ENCODE data around the gene CCM2L. TPM values are rescaled to one million over a fixed set of nuclear protein-coding genes. Genes with fewer than 3 reads are reported as not detected.

CCM2L gene
- total and polyA plus RNA-seq, 2 donors (not counting 3 experiments of a cell fraction or from before 2014, with no cell fraction given), result 10.8 to 13.4 TPM

GRCh38 chr20:32067234-32067821 lies 57.1 kb downstream of the CCM2L start:
- H3K9me1 ChIP-seq (replicated peaks; ENCODE audit: control insufficient read depth, extremely low read depth, insufficient read depth, low read length), result no peaks in the 10 kb centered on the region
- no peaks in the 10 kb centered on the region for H3K36me3 ChIP-seq (ENCODE audit: control insufficient read depth in 2 of 2, extremely low read depth in 1 of 2, insufficient read depth in 2 of 2, low read length in 2 of 2)
- H2AFZ ChIP-seq (ENCODE audit: low read depth, low read length), result no peak overlapping the region
- no peak overlapping the region for H3K27ac ChIP-seq (ENCODE audit: insufficient read depth, low read depth, low read length)
- DNase-seq (ENCODE audit: low read depth, low spot score) (no peak), FAIRE-seq (no peak)
- no peak for TF ChIP-seq POLR2AphosphoS5 (IDR thresholded peaks at IDR 0.05; ENCODE audit: insufficient read depth, low read depth, low read length)
- no peak for TF ChIP-seq POLR2A (IDR thresholded peaks at IDR 0.05; ENCODE audit: low read depth, low read length)
- TF ChIP-seq JUN (IDR thresholded peaks at IDR 0.05; ENCODE audit: borderline replicate concordance, insufficient read depth, insufficient read length, low read depth), result no peak
- TF ChIP-seq MYC (IDR thresholded peaks at IDR 0.05; ENCODE audit: low read depth, low read length), result no peak
- TF ChIP-seq GATA2 (IDR thresholded peaks at IDR 0.05; ENCODE audit: insufficient read depth, insufficient read length, low read depth, low read length), result no peak
- TF ChIP-seq MAX (IDR thresholded peaks at IDR 0.05; ENCODE audit: insufficient read depth, insufficient read length), result no peak
- no peak for TF ChIP-seq FOS (IDR thresholded peaks at IDR 0.05; ENCODE audit: borderline replicate concordance, insufficient read depth, low read length)
- no peak for TF ChIP-seq CTCF (IDR thresholded peaks at IDR 0.05; ENCODE audit: extremely low read depth in 1 of 2, insufficient read depth in 1 of 2, low read depth in 1 of 2, low read length in 2 of 2)
- TF ChIP-seq EZH2 (IDR thresholded peaks at IDR 0.05; ENCODE audit: borderline replicate concordance, low read depth, low read length, severe bottlenecking), result no peak
- no peaks in the 10 kb centered on the region for H3K79me2 ChIP-seq (ENCODE audit: control insufficient read depth, insufficient read depth, low read length)
- CTCF ChIA-PET, result no interaction called here
- POLR2A ChIA-PET, result no interaction called here
- H4K20me1 ChIP-seq (replicated peaks; ENCODE audit: control insufficient read depth, extremely low read depth, insufficient read depth, low read length), result no peaks in the 10 kb centered on the region
- H3K4me2 ChIP-seq (ENCODE audit: insufficient read depth, low read length), result no peak overlapping the region
- H3K9ac ChIP-seq (replicated peaks; ENCODE audit: extremely low read depth, insufficient read depth, low read length), result no peak overlapping the region
- dilution Hi-C loops (cut with MboI; ENCODE audit: extremely low pct_ligation_motif_present, low sequenced_read_pairs) (no loop called here), intact Hi-C loops (cut with micrococcal nuclease) (no loop called here)
- H3K9me3 ChIP-seq (replicated peaks; ENCODE audit: control insufficient read depth, insufficient read depth, low read length), result no peaks in the 10 kb centered on the region
- peaks cover 3 to 10% of the 10 kb centered on the region in 2 experiments for H3K27me3 ChIP-seq (ENCODE audit: control insufficient read depth in 2 of 2, insufficient read depth in 2 of 2, low read length in 2 of 2)
- no peak overlapping the region for H3K4me3 ChIP-seq (replicated peaks in 1 of 3; ENCODE audit: insufficient read depth in 1 of 3, low read depth in 1 of 3, low read length in 3 of 3)
- no peaks in the 10 kb centered on the region for H3K4me1 ChIP-seq (ENCODE audit: control insufficient read depth, extremely low read depth, insufficient read depth, low read length)
- no TSS peak for BruUV-seq (replicated peaks)

Measured in endothelial cell of umbilical vein (primary cell).